NCI-H1417 (cell line): Measurements from ENCODE around the gene PTPN12.
"Not testable (repeated sequence)": the region's sequence is repeated elsewhere in the genome, so short reads cannot be mapped to it uniquely, and the experiment has no call there.

Source experiments
- DNase-seq, 3 experiments: peaks; one replicate each; lab custom pipeline; 2025; lab: John Stamatoyannopoulos, UW

The PTPN12 gene

DNA sequence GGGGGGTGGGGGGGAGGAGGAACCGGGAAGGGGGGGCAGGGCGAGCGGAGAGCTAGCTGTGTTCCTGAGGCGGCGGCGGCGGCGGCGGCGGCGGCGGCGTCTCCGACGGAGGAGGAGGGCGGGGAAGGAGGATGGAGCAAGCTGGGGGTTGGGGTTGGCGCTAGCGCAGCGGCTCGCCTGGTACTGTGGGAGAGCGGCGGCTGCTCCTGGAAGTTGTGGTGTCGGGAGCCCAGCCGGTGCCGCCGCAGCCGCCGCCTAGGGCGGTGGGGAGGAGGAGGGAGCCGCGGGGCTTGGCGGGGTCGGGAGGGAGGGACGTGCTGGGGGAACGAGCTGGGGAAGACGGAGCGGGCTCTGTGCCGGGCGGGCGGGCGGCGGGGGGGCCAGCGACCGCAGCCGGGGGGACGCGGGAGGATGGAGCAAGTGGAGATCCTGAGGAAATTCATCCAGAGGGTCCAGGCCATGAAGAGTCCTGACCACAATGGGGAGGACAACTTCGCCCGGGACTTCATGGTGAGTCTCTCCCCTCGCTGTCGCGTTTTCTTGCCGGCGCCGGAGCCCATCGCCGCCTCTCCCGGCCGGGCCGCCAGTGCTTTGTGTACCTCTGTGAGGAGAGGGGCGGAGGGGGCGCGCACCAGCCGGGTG, at the start of gene PTPN12:
PTPN12 (plus strand) TSS at position 160 of the 642 bp plus-strand sequence; CDS start at position 412, 252 bp downstream.
- DNase-seq, result peak in 2 of 3 experiments; percentile 66 to 97

DNA sequence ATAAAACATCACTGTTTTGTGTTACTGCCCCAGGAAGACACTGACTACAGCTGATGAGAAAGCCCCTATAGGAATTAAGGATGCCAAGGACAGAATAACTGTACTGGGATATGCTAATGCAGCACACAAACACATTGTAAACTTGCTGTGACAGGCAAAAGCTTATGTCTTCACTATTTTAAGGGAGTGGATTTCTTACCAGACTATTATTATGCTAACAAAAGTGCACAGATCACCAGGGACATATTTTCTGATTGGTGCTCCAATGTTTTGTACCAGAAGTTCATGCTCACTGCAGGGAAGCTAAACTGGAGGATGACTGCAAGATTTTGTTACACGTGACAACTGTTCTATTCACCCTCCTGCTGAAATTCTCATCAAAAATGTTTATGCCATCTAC, 48.1 kb upstream of the PTPN12 start:
- DNase-seq, result no peak

DNA sequence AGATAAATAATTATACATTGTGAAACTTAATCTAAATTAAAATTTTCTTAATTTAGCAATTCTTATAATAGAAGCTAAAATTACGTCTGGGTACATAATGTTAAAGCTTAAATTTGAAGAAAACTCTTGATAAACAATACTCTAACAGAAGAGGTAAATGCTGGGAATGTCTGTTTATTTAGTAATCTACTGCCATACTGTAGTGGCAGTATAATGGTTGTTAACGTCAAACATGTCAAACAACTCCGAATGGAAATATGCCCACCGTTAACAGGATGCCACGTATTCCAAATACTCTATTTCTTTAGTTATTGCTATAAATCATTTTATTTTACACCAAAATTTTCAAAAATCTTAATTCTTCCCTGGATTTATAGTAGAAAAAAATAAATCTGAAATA, 40.0 kb upstream of the PTPN12 start:
- peak in 2 of 3 experiments; percentile 61 to 90 for DNase-seq

DNA sequence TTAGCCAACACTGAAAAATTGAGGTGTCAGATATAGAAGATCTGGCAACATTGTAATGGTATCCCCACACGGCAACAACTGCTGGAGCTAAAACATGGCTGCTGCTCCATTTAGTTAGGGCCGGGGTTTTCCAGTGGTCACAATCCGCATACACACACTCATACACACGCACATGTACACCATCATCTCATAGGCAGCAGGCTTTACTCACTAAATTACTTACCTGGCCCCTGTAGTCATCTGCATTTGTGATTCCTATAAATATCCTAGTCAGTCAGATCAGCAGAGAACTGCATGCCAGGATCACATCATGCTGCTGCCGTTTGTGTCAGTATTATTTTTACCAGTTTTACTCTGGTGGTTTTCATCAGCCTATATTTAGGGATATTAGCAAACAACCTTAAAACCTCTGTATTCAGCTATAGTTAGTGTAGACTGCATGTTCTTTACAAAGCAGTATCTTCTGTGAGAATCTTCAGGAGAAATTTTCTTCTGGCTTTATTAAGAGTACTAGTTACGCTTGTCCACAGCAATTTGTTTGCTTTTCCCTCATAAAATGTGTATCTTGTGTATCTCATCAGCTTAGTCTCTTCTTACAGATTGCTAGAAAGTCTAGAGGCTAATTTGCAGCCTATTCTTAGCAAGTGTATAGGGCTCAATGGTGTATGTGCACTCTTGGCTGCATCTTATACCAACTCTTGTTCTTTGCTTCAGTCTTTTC, 38.3 kb upstream of the PTPN12 start:
- peak in 1 of 3 experiments; percentile 36 for DNase-seq

DNA sequence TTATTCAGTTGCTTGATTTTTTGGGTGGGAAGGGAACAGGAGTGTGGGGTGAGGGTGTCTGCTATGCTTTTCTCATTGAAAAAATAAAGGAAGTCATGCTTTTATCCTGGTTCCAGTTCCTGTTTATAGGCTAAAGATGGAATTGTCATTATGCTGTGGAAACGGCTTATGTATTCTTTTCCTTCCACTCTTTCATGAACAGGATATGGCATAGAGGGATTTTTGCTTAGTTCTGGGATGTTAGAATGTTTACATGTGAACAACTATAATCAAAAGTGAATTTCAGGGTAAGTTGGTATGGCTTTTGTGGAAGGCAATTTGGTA, 35.9 kb upstream of the PTPN12 start:
- DNase-seq, result no peak

DNA sequence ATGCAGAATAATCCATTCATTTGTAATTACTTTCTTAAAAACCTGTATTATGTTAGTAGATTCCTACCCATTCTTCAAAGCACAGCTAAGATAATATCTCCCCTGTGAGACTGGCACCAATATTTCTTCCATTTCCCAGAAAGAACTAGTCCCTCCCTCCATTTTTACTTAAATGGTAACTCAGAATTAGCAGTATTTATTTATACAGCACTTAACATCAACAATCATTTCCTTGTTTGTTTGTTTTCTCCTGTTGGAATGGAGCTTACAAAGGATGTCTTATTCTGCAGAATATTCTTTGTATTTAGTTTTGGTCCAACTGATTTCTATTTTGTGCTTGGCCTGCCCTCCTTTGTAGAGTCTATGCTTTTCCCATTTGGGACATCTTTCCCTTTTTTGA, 32.1 kb upstream of the PTPN12 start:
- DNase-seq, result no peak

DNA sequence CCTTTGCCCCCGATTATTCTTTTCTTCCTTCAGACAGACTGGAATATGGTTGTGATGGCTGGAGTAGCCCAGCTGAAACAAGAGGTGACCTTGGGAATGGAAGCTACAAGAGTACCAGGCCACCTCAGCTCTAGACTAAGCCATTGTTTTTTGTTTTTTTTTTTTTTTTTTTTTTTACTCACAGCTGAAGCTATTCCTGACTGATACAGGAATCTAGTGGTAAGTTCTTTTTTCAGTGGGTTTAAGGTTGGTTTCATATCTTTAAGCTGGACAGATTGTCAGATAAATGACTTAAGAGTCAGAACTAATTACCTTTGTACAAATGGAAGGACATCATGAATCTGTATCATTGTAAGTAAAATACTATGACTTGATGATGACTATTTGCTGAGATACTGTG, 30.2 kb upstream of the PTPN12 start:
- DNase-seq, result no peak

DNA sequence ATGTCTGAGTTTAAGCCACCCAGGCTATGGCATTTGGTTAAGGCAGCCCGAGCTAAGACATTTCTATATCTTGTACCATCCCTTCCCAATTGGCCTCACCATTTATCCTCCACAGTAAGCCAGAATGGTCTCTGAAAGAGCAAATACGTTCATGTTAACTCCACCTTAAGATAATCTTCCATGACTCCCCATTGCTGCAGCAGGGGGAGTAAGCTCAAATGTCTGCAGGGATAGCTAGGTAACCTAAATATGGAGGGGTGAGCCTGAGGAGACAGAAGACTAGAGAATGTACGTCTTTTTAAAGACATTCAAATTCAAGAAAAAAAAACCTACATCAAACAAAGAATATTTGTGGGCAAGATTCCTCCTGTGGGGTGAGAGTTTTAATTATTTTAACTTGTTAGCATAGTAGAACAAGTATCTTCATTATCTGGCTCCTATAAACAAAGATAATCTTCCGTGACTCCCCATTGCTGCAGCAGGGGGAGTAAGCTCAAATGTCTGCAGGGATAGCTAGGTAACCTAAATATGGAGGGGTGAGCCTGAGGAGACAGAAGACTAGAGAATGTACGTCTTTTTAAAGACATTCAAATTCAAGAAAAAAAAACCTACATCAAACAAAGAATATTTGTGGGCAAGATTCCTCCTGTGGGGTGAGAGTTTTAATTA, 24.0 kb upstream of the PTPN12 start:
- not testable (repeated sequence) for DNase-seq

DNA sequence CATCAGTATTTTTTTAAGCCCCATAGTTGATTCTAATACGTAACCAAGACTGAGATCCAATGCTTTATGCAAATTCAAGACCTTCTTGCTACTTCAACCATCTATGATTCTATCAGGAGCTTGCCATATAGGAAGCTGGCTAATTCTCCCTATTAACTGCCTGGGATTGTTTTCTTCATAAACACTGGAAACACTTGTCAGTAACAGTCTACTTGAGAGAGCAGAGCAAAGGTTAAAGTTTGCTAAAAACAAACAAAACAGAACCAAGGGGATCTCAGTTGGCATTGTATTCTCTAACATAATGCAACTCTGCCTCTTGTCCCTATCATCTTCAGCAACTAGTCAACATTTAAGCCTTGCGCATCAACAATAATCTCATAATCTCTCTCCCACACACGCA, 21.0 kb upstream of the PTPN12 start:
- no peak for DNase-seq

DNA sequence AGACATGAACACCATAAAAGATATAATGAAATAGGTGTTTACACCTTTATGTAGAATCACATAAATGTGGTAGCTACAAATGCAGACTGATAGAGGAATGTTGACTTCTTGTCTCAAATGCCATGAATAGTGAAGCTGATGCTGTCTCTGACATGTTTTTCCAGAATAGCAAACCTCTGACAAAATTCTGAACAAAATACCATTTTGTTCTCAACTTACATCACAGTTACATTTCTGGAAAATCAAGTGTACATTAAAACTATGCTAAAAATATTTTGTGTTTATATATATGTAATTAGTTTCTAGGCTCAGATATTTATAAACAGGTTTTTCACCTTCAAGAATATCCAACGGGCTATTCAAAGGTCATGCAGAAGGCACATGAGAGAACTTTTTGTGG, 16.8 kb upstream of the PTPN12 start:
- DNase-seq, result no peak

DNA sequence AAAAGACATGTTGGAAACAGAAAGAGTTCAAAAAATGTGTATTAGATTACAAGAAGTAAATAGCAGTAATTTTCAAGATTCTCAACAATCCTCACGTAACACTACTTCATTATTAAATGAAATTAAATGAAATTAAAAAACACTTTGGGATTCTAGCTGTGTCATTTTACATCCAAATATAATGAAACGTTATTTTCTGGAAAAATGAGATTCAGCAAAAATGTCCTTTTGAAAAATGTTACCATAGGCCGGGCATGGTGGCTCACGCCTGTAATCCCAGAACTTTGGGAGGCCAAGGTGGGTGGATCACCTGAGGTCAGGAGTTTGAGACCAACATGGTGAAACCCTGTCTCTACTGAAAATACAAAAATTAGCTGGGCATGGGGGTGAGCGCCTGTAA, 15.6 kb upstream of the PTPN12 start:
- not testable (repeated sequence) for DNase-seq

DNA sequence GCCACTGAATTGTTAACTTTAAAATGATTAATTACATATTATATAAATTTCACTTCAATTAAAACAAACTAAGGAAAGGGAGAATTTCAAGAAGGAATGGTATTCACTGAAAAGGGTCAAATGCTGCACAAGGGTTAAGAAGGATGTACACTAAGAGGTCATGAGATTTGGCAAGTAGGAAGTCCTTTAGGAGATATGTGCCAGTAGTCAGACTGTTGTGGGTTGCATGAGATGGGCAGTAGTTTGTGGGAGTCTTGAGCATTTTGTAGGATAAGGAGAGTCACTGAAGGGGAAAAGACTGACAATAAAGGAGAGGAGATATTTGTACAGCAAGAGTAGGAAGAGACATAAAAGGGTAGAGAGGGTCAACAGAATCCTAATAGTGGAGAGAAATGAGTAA, 12.4 kb upstream of the PTPN12 start:
- no peak for DNase-seq

DNA sequence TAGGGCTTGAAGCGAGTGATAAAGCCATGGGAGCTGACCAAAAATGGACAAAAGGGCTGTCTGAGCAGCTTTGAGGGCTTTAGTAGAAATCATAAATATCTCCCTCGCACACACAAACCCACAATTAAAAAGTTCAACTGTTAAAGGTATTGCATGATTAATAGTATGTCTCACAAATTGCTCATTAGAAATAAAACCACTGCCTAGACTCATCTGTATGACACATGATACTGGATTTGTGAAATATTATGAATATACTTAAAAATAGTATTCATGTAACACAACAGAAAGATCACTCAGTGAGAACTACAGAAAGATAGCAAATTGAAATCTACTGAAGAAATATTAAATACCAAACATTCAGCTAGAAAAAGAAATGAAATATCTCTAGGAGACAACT, 11.9 kb upstream of the PTPN12 start:
- no peak for DNase-seq

DNA sequence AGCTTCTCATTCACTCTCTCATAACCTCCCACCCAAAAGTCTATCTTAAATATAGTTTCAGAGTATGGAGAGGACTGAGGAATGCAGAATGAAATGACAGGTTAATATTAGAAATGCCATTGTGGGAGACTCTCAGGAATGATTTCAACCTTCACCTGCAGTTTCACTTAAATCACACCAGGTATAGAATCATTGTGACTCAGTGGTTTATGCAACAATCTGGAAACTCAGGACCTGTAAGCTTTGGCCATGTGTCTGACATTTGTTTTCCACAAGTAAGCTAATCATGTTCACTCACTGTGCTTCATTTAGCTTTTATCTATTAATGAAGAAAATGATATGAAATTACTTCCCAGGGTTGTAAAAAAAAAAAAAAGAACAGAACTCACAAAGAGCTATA, 8.7 kb upstream of the PTPN12 start:
- no peak for DNase-seq

DNA sequence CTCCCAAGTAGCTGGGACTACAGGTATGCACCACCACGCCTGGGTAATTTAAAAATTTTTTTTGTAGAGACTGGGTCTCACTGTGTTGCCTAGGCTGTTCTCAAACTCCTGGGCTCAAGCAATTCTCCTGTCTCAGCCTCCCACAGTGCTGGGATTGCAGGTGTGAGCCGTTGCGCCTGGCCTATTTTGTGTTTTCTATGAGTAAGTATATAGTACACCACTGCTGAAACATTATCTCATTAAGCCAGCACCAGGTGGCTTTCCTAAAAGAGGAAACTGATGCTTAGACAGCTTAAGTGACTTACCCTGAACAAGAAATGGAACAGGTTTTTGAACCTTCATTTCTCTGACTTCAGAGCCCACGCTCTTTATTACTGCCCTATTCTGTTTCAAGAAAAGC, 7.8 kb upstream of the PTPN12 start:
- DNase-seq, result peak in 2 of 3 experiments; percentile 6 to 25

DNA sequence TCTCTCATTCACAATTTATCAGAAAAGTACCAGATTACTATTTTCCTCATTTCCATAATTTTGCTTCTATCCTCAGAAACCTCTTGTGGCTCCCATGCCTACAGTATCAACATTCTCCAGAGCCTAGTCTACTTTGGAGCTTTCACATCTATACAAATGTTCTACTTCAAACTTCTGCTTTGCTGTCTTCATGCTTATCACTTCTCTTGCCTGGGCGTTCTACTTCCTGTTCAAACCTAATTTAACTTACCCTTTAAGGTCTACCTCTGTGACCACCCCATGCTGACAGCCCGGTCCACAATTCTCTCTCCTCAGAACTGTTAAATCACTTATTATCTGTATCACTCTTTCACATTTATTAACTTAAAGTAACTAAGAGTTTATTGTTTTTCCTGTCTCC, 6.1 kb upstream of the PTPN12 start:
- DNase-seq, result no peak

DNA sequence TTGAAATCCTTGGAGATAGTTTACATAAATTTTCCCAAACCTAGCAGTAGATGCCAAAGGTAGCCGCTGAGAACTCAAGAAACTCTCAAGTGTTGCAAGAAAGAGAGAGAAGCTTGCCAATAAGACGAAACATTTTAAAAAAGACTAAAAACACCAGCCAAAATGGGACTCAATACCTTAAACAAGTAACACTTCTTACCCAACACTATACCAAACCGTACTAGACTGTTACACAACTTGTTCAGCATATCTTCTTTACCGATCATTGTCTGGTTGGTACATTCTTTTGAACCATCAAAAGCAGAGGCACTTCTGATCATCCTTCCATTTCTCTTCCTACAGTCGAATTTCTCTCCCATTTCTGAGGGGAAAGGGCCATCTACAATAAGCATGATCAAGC, 4.8 kb upstream of the PTPN12 start:
- DNase-seq, result no peak

DNA sequence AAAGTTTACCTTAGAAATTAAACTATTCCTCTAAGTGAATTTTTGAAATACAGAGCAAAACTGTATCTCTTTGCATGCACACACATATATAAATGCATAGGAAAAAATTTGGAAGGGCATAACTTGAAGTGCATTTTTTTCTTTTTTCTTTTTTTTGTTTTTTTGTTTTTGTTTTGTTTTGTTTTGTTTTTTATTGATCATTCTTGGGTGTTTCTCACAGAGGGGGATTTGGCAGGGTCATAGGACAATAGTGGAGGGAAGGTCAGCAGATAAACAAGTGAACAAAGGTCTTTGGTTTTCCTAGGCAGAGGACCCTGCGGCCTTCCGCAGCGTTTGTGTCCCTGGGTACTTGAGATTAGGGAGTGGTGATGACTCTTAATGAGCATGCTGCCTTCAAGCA, 4.4 kb upstream of the PTPN12 start:
- DNase-seq, result not testable (repeated sequence)

DNA sequence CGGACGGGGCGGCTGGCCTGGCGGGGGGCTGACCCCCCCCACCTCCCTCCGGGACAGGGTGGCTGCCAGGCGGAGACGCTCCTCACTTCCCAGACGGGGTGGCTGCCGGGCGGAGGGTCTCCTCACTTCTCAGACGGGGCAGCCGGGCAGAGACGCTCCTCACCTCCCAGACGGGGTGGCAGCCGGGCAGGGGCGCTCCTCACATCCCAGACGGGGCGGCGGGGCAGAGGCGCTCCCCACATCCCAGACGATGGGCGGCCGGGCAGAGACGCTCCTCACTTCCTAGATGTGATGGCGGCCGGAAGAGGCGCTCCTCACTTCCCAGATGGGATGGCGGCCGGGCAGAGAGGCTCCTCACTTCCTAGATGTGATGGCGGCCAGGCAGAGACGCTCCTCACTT, 3.0 kb upstream of the PTPN12 start:
- not testable (repeated sequence) for DNase-seq

DNA sequence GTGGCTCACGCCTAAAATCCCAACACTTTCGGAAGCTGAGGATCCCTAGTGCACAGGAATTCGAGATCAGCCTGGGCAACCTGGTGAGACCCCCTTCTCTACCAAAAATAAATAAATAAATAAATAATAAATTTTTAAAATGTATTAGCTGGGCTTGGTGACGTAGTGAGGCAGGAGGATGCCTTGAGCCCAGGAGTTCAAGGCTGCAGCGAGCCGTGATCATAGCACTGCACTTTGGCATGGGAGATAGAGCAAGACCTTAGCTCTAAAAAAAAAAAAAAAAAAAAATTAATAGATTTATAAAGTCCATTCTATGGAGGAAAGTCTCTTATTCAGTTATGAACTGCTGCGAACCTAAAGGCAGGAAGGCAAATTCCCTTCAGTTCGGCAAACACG, 1.1 kb upstream of the PTPN12 start:
- no peak for DNase-seq

DNA sequence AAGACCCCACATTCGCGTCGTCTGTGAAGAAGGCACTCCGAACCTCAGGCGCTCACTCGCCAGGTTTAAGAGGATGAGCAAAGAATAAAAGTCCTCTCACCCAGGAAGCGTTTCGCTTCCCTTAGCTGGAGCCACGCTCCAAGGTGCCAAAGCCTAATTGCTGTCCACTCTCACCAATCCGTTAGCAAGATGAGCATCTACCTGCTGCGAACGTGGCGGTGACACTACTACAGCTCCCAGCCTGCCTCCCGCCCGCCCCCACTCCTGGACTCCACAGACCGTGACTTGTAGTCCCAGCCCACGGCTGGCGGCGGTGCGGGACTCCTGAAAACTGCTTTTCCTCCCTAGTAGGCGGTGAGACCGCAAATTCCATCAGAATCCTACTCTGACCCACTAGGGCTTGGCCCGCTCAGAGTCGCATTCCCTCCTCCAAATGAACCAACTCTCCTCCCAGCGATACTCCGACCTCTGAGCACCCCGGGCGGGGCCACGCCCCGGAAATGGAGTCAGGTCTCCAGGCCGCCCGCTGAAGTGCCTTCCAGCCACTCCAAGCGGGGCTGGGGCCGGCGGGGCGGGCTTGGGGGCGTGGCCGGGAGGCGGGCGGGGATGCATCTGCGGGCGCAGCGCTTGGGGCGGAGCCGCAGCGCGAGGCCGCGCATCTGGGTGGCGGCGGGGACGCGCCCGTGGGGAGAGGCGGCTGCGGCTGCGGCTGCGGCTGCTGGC, 521 bp upstream of the PTPN12 start:
- peak; percentile 99 for DNase-seq

DNA sequence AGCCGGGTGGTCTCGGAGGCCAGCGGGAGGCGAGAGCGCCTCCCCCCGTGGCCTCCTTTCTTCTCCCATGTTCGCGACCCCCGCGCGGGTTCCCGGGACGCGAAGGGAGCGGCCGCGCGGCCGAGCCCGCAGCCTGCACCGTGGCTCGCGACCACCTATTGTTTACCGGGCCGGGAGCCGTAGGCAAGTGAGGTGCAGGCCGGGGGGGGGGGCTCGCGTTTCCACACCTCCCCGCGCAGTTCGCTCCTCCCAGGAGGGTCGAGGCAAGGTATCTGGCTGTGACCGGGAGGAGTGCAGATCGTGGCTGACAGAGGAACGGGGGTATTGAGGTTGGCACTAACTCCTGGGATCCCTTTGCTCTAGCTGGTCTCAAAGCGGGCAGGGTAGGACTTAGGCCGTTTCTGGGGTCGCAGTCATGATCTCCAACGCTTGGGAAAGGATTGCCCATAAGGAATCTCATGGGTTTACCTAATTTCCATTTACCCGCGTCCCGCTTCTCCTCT, 734 bp downstream of the PTPN12 start:
- DNase-seq, result peak; percentile 54 to 91 (median 91)
